ENCODE measurements around the gene STEAP4.

- TF ChIP-seq POLR2A (IDR thresholded peaks at IDR 0.05) = no peak
- TF ChIP-seq CTCF (IDR thresholded peaks at IDR 0.05) = no peak
These were observed 16.2 kb downstream of the STEAP4 start for GRCh38 chr7:88290491-88290890.
